GM12878 (cell line): ENCODE measurements around the gene DENND6B. TPM values are rescaled to one million over a fixed set of nuclear protein-coding genes. Genes with fewer than 3 reads are reported as not detected.

ENCODE experiments used
- ASH2L ChIP-seq: fragments of 300-600, 200-600 bp; sonication (generic); IDR thresholded peaks from 2 replicates; pipeline ENCODE4 v1.6.1; 2017; ENCODE audit warnings: low read depth, mild to moderate bottlenecking, borderline replicate concordance
- E2F4 ChIP-seq: IDR thresholded peaks from 2 replicates; pipeline ENCODE4 v1.6.1; 2012; ENCODE audit warnings: low read depth, low read length, improper control_type of control experiment
- EZH2 ChIP-seq: IDR thresholded peaks from 2 replicates; pipeline ENCODE4 v1.6.1; 2012; ENCODE audit warnings: low read depth, mild to moderate bottlenecking, control low read depth, inconsistent platforms, low read length, borderline replicate concordance; ENCODE audit not compliant: control insufficient read depth
- FOS ChIP-seq: IDR thresholded peaks from 3 replicates; pipeline ENCODE4 v1.6.1; 2011; ENCODE audit warnings: borderline replicate concordance; ENCODE audit not compliant: insufficient read length; ENCODE audit errors: extremely low read depth
- MTA2 ChIP-seq: fragments of 450-650 bp; IDR thresholded peaks from 2 replicates; pipeline ENCODE4 v1.6.1; 2016; ENCODE audit warnings: low read depth, mild to moderate bottlenecking, moderate library complexity
- NBN ChIP-seq: fragments of 450-650 bp; IDR thresholded peaks from 2 replicates; pipeline ENCODE4 v1.6.1; 2016
- PAX5 ChIP-seq: IDR thresholded peaks from 2 replicates; pipeline ENCODE4 v1.6.1; 2011; ENCODE audit warnings: low read depth, low read length, borderline replicate concordance
- SMARCA5 ChIP-seq: fragments of 450-650 bp; IDR thresholded peaks from 2 replicates; pipeline ENCODE4 v1.6.1; 2017; ENCODE audit warnings: mild to moderate bottlenecking
- SP1 ChIP-seq: IDR thresholded peaks from one replicate; pipeline ENCODE4 v1.6.1; 2011; ENCODE audit warnings: low read depth, low read length
- ZNF207 ChIP-seq: fragments of 450-650 bp; IDR thresholded peaks from 2 replicates; pipeline ENCODE4 v1.6.1; 2014; ENCODE audit warnings: antibody characterized with exemption, mild to moderate bottlenecking, borderline replicate concordance
- polyA plus RNA-seq, 11 experiments: library from polyadenylated mRNA; depleted of rRNA in 4 of 11; unstranded in 6 of 11; stranded (reverse) in 5 of 11; fragments of >200 nt; fragmentation: Nextera tagmentation in 4 of 11; fragmentation: Illumina TruSeq in 1 of 11; extraction: Ambion mirVana in 4 of 11; extraction: Trizol in 1 of 11; gene quantifications; 1 replicate in 1 of 11; 2 replicates in 10 of 11; pipeline versions ENCODE4 v1.2.1 to v1.2.3, GENCODE V29; 2011 to 2016; ENCODE audit warnings: inconsistent platforms in 2 of 11, missing spikeins in 2 of 11, low read depth in 1 of 11
- total RNA-seq, 4 experiments: library from RNA; depleted of rRNA in 3 of 4; stranded (reverse); fragments of >200 nt in 3 of 4; fragmentation: Illumina TruSeq in 1 of 4; extraction: Trizol in 1 of 4; gene quantifications; 2 replicates each; pipeline versions ENCODE4 v1.2.1 to v1.2.3, GENCODE V29; 2013 to 2021
- TF ChIP-seq, protein P1 (sequence below): IDR thresholded peaks from 2 replicates; pipeline ENCODE4 v1.6.1; 2012; ENCODE audit warnings: improper control_type of control experiment, low read depth, low read length; ENCODE audit not compliant: insufficient replicate concordance

The DENND6B gene
- total and polyA plus RNA-seq, 10 of the 15 experiments (the other 5 are each of a cell fraction or from before 2014, with no cell fraction given) = 0.72 to 11.3 (median 6.2) TPM

DNA sequence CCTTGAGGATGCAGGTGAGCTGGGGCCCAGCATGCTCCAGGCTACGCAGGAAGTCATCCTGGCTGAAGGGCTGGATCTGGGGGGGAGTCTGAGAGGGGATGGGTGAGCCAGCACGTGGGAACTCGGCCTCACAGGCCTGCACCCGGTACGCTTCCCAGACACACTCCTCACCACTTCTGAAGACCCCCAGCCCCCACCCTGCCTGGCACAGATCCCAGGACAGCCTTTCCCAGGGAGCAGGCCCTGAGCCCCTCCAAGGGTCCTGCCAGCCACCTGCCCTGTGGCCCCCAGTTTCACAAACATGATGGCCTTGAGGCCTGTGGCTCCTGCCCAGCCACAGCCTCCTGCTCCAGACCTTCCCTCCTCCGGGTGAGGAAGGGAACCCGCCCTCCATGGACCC lies 13.8 kb downstream of the DENND6B start (continued):
- TF ChIP-seq, protein P1, sequence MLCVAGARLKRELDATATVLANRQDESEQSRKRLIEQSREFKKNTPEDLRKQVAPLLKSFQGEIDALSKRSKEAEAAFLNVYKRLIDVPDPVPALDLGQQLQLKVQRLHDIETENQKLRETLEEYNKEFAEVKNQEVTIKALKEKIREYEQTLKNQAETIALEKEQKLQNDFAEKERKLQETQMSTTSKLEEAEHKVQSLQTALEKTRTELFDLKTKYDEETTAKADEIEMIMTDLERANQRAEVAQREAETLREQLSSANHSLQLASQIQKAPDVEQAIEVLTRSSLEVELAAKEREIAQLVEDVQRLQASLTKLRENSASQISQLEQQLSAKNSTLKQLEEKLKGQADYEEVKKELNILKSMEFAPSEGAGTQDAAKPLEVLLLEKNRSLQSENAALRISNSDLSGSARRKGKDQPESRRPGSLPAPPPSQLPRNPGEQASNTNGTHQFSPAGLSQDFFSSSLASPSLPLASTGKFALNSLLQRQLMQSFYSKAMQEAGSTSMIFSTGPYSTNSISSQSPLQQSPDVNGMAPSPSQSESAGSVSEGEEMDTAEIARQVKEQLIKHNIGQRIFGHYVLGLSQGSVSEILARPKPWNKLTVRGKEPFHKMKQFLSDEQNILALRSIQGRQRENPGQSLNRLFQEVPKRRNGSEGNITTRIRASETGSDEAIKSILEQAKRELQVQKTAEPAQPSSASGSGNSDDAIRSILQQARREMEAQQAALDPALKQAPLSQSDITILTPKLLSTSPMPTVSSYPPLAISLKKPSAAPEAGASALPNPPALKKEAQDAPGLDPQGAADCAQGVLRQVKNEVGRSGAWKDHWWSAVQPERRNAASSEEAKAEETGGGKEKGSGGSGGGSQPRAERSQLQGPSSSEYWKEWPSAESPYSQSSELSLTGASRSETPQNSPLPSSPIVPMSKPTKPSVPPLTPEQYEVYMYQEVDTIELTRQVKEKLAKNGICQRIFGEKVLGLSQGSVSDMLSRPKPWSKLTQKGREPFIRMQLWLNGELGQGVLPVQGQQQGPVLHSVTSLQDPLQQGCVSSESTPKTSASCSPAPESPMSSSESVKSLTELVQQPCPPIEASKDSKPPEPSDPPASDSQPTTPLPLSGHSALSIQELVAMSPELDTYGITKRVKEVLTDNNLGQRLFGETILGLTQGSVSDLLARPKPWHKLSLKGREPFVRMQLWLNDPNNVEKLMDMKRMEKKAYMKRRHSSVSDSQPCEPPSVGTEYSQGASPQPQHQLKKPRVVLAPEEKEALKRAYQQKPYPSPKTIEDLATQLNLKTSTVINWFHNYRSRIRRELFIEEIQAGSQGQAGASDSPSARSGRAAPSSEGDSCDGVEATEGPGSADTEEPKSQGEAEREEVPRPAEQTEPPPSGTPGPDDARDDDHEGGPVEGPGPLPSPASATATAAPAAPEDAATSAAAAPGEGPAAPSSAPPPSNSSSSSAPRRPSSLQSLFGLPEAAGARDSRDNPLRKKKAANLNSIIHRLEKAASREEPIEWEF = no peak
- no peak for TF ChIP-seq ZNF207
- TF ChIP-seq EZH2 = no peak
- no peak for TF ChIP-seq PAX5
- no peak for TF ChIP-seq SP1
- no peak for TF ChIP-seq MTA2
- no peak for TF ChIP-seq NBN
- TF ChIP-seq FOS = no peak
- no peak for TF ChIP-seq SMARCA5
- TF ChIP-seq ASH2L = no peak
- TF ChIP-seq E2F4 = no peak
